Dermis blood vessel endothelial cell (primary cell): ENCODE data around the gene CACNB1. TPM values are rescaled to one million over a fixed set of nuclear protein-coding genes. Genes with fewer than 3 reads are reported as not detected.

Experiments
- total RNA-seq: library from RNA; depleted of rRNA; stranded (reverse); fragments of >200 nt; gene quantifications from 2 replicates; pipeline ENCODE4 v1.2.3, GENCODE V29; 2014

The CACNB1 gene
- total RNA-seq, 1 donor from 2014 or later, result 1.0 TPM

Other genes starting within 250 kb of the CACNB1 start
- not detected in 2 replicates for gene FBXO47, start 230.3 kb downstream of the CACNB1 start, total RNA-seq
- not detected in 2 replicates for gene PLXDC1, start 46.0 kb downstream of the CACNB1 start, total RNA-seq
- not detected in 2 replicates for gene ARL5C, start 31.5 kb downstream of the CACNB1 start, total RNA-seq
- gene RPL19, start 2.6 kb upstream of the CACNB1 start, total RNA-seq, result 1,928 and 2,101 TPM in 2 replicates
- 0.05 and 0.34 TPM in 2 replicates for gene STAC2, start 28.3 kb upstream of the CACNB1 start, total RNA-seq
- 20.2 and 23.3 TPM in 2 replicates for gene FBXL20, start 204.0 kb upstream of the CACNB1 start, total RNA-seq